NCI-H1105 treated with DMSO at 0.1 percent for 48 hours (cell line): Measurements from ENCODE around the gene FILIP1L.

Source experiments
- DNase-seq: peaks from one replicate; lab custom pipeline; 2025; lab: John Stamatoyannopoulos, UW

Gene FILIP1L

GRCh38 chr3:99885851-99886250 is 228.4 kb downstream of the FILIP1L start:
- no peak for DNase-seq

GRCh38 chr3:99885085-99885484 is 229.2 kb downstream of the FILIP1L start:
- DNase-seq = no peak

GRCh38 chr3:99884484-99884883 is 229.8 kb downstream of the FILIP1L start:
- DNase-seq = no peak

GRCh38 chr3:99883693-99884092 is 230.6 kb downstream of the FILIP1L start:
- DNase-seq = no peak

GRCh38 chr3:99883138-99883461 is 231.2 kb downstream of the FILIP1L start:
- no peak for DNase-seq

- DNase-seq = no peak
Observed at GRCh38 chr3:99882436-99883137, 231.7 kb downstream of the FILIP1L start.

- DNase-seq = no peak
Observed at GRCh38 chr3:99881121-99881524, 233.2 kb downstream of the FILIP1L start.

GRCh38 chr3:99879275-99879674 is 235.0 kb downstream of the FILIP1L start:
- no peak for DNase-seq

GRCh38 chr3:99878005-99878404 is 236.3 kb downstream of the FILIP1L start:
- DNase-seq = no peak

- no peak for DNase-seq
Observed at GRCh38 chr3:99877031-99877579, 237.2 kb downstream of the FILIP1L start.

- DNase-seq = peak; percentile 79
Observed at GRCh38 chr3:99875929-99876841, 238.1 kb downstream of the FILIP1L start.

GRCh38 chr3:99875581-99875928 is 238.7 kb downstream of the FILIP1L start:
- peak; percentile 46 for DNase-seq

- no peak for DNase-seq
Observed at GRCh38 chr3:99874237-99875002, 239.9 kb downstream of the FILIP1L start.

GRCh38 chr3:99873269-99874102 is 240.8 kb downstream of the FILIP1L start:
- DNase-seq = no peak

GRCh38 chr3:99872923-99873254 is 241.4 kb downstream of the FILIP1L start:
- no peak for DNase-seq

- DNase-seq = no peak
Observed at GRCh38 chr3:99871231-99872045, 242.9 kb downstream of the FILIP1L start.

- DNase-seq = no peak
Observed at GRCh38 chr3:99870712-99871111, 243.6 kb downstream of the FILIP1L start.

- no peak for DNase-seq
Observed at GRCh38 chr3:99869621-99870020, 244.7 kb downstream of the FILIP1L start.

- peak; percentile 28 for DNase-seq
Observed at GRCh38 chr3:99868311-99868646, 246.0 kb downstream of the FILIP1L start.

GRCh38 chr3:99867594-99868310 is 246.5 kb downstream of the FILIP1L start:
- no peak for DNase-seq
